ENCODE results near the gene EFHD2.

GRCh38 chr1:15401391-15402055 lies 8.2 kb upstream of the EFHD2 start:
- TF ChIP-seq, protein P1, sequence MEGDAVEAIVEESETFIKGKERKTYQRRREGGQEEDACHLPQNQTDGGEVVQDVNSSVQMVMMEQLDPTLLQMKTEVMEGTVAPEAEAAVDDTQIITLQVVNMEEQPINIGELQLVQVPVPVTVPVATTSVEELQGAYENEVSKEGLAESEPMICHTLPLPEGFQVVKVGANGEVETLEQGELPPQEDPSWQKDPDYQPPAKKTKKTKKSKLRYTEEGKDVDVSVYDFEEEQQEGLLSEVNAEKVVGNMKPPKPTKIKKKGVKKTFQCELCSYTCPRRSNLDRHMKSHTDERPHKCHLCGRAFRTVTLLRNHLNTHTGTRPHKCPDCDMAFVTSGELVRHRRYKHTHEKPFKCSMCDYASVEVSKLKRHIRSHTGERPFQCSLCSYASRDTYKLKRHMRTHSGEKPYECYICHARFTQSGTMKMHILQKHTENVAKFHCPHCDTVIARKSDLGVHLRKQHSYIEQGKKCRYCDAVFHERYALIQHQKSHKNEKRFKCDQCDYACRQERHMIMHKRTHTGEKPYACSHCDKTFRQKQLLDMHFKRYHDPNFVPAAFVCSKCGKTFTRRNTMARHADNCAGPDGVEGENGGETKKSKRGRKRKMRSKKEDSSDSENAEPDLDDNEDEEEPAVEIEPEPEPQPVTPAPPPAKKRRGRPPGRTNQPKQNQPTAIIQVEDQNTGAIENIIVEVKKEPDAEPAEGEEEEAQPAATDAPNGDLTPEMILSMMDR (IDR thresholded peaks at IDR 0.05; ENCODE audit: low read depth, low read length): no peak
- no peak for TF ChIP-seq EZH2phosphoT487 (IDR thresholded peaks at IDR 0.05; ENCODE audit: low read depth)

Measured in OCI-LY3 (cell line).